SU-DHL-6 (cell line): ENCODE data around the gene HID1.

Experiments
- H2AFZ ChIP-seq: fragments of 200-600 bp; sonication (generic); 2 replicates; pipeline ENCODE4 v1.6.1; 2014; ENCODE audit warnings: low read depth, mild to moderate bottlenecking, moderate library complexity, mixed read lengths, antibody characterized with exemption, low read length; ENCODE audit not compliant: severe bottlenecking
- H3F3A ChIP-seq: fragments of 200-600 bp; shearing (Covaris generic); 2 replicates; pipeline ENCODE4 v1.6.0; 2016; ENCODE audit warnings: antibody characterized with exemption, mild to moderate bottlenecking; ENCODE audit not compliant: insufficient read depth
- H3K27ac ChIP-seq: fragments of 200-600 bp; sonication (generic); 2 replicates; pipeline ENCODE4 v1.5.1; 2016; ENCODE audit warnings: low read depth, mild to moderate bottlenecking, low read length, moderate library complexity, mixed read lengths
- H3K27me3 ChIP-seq: fragments of 200-600 bp; sonication (generic), shearing (Covaris generic); 2 replicates; pipeline ENCODE4 v1.6.0; 2014; ENCODE audit warnings: mild to moderate bottlenecking, low read length
- H3K36me3 ChIP-seq: fragments of 200-600 bp; sonication (generic); 2 replicates; pipeline ENCODE4 v1.6.1; 2014; ENCODE audit warnings: mild to moderate bottlenecking, low read length, mixed read lengths
- H3K4me2 ChIP-seq: fragments of 300-600, 200-600 bp; shearing (Covaris generic), sonication (generic); 2 replicates; pipeline ENCODE4 v1.6.0; 2014; ENCODE audit warnings: low read length, low read depth, mild to moderate bottlenecking; ENCODE audit not compliant: poor library complexity, severe bottlenecking
- H3K4me3 ChIP-seq: fragments of 200-600 bp; sonication (generic); 2 replicates; pipeline ENCODE4 v1.5.1; 2014; ENCODE audit warnings: antibody characterized with exemption, low read length, mild to moderate bottlenecking, mixed read lengths; ENCODE audit not compliant: insufficient read depth, poor library complexity, severe bottlenecking
- H3K79me2 ChIP-seq: fragments of 200-600 bp; sonication (generic); 2 replicates; pipeline ENCODE4 v1.6.1; 2014; ENCODE audit warnings: mild to moderate bottlenecking, low read length, moderate library complexity; ENCODE audit not compliant: insufficient read depth
- H3K9ac ChIP-seq: fragments of 200-600 bp; sonication (generic); 2 replicates; pipeline ENCODE4 v1.7.0; 2014; ENCODE audit warnings: mild to moderate bottlenecking, low read length
- H3K9me2 ChIP-seq: fragments of 200-600 bp; sonication (generic); replicated peaks from 2 replicates; pipeline ENCODE4 v1.6.1; 2014; ENCODE audit warnings: low read length; ENCODE audit not compliant: insufficient read depth
- H3K9me3 ChIP-seq: fragments of 200-600 bp; sonication (generic); 2 replicates; pipeline ENCODE4 v1.6.1; 2014; ENCODE audit warnings: low read length, mixed read lengths; ENCODE audit not compliant: insufficient read depth
- H4K20me1 ChIP-seq: fragments of 200-600 bp; sonication (generic); 2 replicates; pipeline ENCODE4 v1.6.1; 2014; ENCODE audit warnings: low read depth, mild to moderate bottlenecking, antibody characterized with exemption, low read length, moderate library complexity, mixed read lengths
- EZH2phosphoT487 ChIP-seq: fragments of 200-600 bp; sonication (generic), shearing (Covaris generic); conservative IDR thresholded peaks from 2 replicates; pipeline ENCODE4 v1.6.1; 2018; ENCODE audit warnings: mild to moderate bottlenecking, antibody characterized with exemption, low read length, moderate library complexity, mixed read lengths
- TF ChIP-seq, protein P1 (sequence below): fragments of 200-600 bp; sonication (generic); IDR thresholded peaks from one replicate; pipeline ENCODE4 v1.5.1; 2017; ENCODE audit warnings: antibody characterized with exemption, mild to moderate bottlenecking, low read length, moderate library complexity; ENCODE audit not compliant: insufficient read depth, poor library complexity, severe bottlenecking

Gene HID1

DNA sequence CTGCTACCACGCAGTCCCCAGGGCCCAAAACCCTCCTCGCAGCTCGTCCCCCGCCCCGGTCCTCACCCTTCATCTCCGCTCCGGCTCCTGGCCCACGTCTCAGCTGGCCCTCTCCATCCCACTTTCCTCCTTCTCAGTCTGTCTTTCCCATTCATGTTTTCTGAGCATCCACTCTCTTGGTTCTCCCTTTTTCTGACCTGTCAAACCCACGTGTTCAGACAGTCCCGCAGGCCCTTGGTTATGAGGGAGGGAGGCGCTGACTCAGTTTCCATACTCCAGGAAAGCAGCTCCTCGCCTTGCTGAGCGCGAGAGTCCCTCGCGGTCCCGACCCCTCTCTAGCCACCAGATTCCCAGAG lies 392 bp upstream of the HID1 start:
- H3K9ac ChIP-seq, result peak overlapping the region; percentile 9; the same call in 1 of the 2 replicates
- H4K20me1 ChIP-seq, result no peaks in the 10 kb centered on the region
- H3K4me2 ChIP-seq, result peak overlapping the region; percentile 44
- no peaks in the 10 kb centered on the region for H3F3A ChIP-seq
- H3K9me3 ChIP-seq, result no peaks in the 10 kb centered on the region
- H3K27ac ChIP-seq, result no peak overlapping the region
- no peaks in the 10 kb centered on the region for H3K9me2 ChIP-seq
- H3K36me3 ChIP-seq, result no peaks in the 10 kb centered on the region
- H3K4me3 ChIP-seq, result peak overlapping the region; percentile 30
- peak overlapping the region; percentile 61 for H2AFZ ChIP-seq
- no peaks in the 10 kb centered on the region for H3K27me3 ChIP-seq
- TF ChIP-seq EZH2phosphoT487, result no peak
- TF ChIP-seq, protein P1, sequence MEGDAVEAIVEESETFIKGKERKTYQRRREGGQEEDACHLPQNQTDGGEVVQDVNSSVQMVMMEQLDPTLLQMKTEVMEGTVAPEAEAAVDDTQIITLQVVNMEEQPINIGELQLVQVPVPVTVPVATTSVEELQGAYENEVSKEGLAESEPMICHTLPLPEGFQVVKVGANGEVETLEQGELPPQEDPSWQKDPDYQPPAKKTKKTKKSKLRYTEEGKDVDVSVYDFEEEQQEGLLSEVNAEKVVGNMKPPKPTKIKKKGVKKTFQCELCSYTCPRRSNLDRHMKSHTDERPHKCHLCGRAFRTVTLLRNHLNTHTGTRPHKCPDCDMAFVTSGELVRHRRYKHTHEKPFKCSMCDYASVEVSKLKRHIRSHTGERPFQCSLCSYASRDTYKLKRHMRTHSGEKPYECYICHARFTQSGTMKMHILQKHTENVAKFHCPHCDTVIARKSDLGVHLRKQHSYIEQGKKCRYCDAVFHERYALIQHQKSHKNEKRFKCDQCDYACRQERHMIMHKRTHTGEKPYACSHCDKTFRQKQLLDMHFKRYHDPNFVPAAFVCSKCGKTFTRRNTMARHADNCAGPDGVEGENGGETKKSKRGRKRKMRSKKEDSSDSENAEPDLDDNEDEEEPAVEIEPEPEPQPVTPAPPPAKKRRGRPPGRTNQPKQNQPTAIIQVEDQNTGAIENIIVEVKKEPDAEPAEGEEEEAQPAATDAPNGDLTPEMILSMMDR, result no peak
- H3K79me2 ChIP-seq, result no peaks in the 10 kb centered on the region

DNA sequence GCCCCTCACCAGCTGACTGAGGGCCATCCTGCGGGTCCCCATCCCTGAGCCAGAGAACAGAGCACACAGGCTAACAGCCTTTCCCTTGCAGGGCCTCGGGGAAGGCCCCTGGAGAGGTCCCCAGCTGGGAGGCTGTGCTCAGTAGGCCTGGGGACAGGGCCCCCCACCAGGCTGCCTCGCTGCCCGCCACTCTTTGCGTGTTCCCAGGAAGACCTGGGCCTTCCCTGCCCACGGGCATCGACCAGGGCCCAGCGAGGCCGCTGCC lies 785 bp downstream of the HID1 start:
- Histone ChIP-seq H3K4me3 (no peak overlapping the region), H3K36me3 (no peaks in the 10 kb centered on the region), H3K4me2 (no peak overlapping the region), H3K9me3 (no peaks in the 10 kb centered on the region), H4K20me1 (no peaks in the 10 kb centered on the region), H3K9me2 (no peaks in the 10 kb centered on the region), H3K79me2 (no peaks in the 10 kb centered on the region), H3K27ac (no peak overlapping the region), H2AFZ (no peak overlapping the region), H3F3A (no peaks in the 10 kb centered on the region), H3K27me3 (no peaks in the 10 kb centered on the region), H3K9ac (no peak overlapping the region)
- TF ChIP-seq, protein P1, result no peak
- TF ChIP-seq EZH2phosphoT487, result no peak

DNA sequence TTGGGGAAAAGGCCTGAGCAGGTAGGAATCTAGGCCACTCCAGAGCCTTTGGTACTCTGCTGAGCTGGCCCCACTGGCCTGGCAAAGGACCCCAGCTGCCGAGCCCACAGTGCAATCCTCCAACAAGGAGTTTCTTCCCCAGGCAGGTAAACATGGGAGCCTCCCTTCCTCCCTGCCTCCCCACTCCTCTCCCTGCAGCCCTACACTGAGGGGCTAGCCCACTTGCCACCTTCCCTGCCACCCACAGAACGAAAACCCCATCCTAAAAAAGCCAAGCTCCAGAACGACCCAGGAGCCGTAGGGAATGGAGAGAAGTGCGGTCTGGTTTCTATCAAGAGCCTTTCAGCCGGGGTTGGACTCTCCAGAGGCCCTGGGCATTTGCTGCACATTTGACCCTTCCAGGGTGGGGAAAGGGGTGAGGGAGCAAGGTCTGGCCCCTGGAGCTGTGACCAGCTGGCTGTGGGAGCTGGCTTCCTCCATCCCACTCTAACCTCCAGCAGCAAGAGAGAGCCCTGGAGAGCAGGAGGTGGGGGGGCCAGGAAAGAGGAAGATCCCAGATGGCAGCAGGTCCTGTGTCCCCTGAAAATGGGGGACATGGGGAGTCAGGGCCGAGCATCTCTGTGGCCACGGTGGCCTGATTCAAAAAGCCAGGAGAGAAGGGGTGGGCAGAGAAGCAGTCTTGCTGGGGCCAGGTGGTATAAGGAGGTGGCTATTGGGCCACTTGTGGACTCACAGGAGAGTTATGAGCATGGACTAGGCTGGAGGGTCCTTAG lies 1.3 kb downstream of the HID1 start:
- no peak overlapping the region for H3K27ac ChIP-seq
- no peaks in the 10 kb centered on the region for H3K27me3 ChIP-seq
- H3K9ac ChIP-seq, result no peak overlapping the region
- no peaks in the 10 kb centered on the region for H3K9me2 ChIP-seq
- H3K79me2 ChIP-seq, result no peaks in the 10 kb centered on the region
- no peak overlapping the region for H3K4me3 ChIP-seq
- TF ChIP-seq EZH2phosphoT487, result no peak
- TF ChIP-seq, protein P1, result no peak
- no peak overlapping the region for H2AFZ ChIP-seq
- H3K9me3 ChIP-seq, result no peaks in the 10 kb centered on the region
- H4K20me1 ChIP-seq, result no peaks in the 10 kb centered on the region
- H3K4me2 ChIP-seq, result no peak overlapping the region
- H3F3A ChIP-seq, result no peaks in the 10 kb centered on the region
- no peaks in the 10 kb centered on the region for H3K36me3 ChIP-seq
